Testis (tissue), 2 donors: ENCODE measurements around the gene KRTAP2-3.

Experiments used
- POLR2A ChIP-seq: fragments of 450-650 bp; IDR thresholded peaks from one replicate; pipeline ENCODE4 v1.6.1; 2017; ENCODE audit warnings: antibody characterized with exemption, mild to moderate bottlenecking, moderate library complexity
- TF ChIP-seq, protein P1 (sequence below), 3 experiments: fragments of 450-650 bp in 2 of 3; fragments of 200-600 bp in 1 of 3; sonication (generic) in 1 of 3; IDR thresholded peaks; one replicate each; pipeline ENCODE4 v1.5.1; 2016 to 2019; ENCODE audit warnings: antibody characterized with exemption in 3 of 3, mild to moderate bottlenecking in 2 of 3, moderate library complexity in 1 of 3

- TF ChIP-seq, protein P1, sequence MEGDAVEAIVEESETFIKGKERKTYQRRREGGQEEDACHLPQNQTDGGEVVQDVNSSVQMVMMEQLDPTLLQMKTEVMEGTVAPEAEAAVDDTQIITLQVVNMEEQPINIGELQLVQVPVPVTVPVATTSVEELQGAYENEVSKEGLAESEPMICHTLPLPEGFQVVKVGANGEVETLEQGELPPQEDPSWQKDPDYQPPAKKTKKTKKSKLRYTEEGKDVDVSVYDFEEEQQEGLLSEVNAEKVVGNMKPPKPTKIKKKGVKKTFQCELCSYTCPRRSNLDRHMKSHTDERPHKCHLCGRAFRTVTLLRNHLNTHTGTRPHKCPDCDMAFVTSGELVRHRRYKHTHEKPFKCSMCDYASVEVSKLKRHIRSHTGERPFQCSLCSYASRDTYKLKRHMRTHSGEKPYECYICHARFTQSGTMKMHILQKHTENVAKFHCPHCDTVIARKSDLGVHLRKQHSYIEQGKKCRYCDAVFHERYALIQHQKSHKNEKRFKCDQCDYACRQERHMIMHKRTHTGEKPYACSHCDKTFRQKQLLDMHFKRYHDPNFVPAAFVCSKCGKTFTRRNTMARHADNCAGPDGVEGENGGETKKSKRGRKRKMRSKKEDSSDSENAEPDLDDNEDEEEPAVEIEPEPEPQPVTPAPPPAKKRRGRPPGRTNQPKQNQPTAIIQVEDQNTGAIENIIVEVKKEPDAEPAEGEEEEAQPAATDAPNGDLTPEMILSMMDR (IDR thresholded peaks at IDR 0.05), result no peak
- TF ChIP-seq POLR2A, result no peak
Observed at GRCh38 chr17:41103896-41104295, 44.0 kb upstream of the KRTAP2-3 start.
